Muscle of back (tissue), 11 donors: ENCODE results near the gene ACTN3. TPM values are rescaled to one million over a fixed set of nuclear protein-coding genes. Genes with fewer than 3 reads are reported as not detected.
"Not testable (repeated sequence)": the region's sequence is repeated elsewhere in the genome, so short reads cannot be mapped to it uniquely, and the experiment has no call there.

ENCODE experiments used
- DNase-seq, 3 donors: peaks; one replicate each; pipeline versions ENCODE4 v3.0.0 to v3.0.0-alpha.2; 2013
- polyA plus RNA-seq, 10 donors: library from polyadenylated mRNA; unstranded; fragments of 120-200 nt; gene quantifications; one replicate each; pipeline ENCODE4 v1.2.1, GENCODE V29; 2013; ENCODE audit not compliant: insufficient read length in 10 of 10

ACTN3 gene
- polyA plus RNA-seq, 10 donors, result 6.4 to 159 (median 82.9) TPM

DNA sequence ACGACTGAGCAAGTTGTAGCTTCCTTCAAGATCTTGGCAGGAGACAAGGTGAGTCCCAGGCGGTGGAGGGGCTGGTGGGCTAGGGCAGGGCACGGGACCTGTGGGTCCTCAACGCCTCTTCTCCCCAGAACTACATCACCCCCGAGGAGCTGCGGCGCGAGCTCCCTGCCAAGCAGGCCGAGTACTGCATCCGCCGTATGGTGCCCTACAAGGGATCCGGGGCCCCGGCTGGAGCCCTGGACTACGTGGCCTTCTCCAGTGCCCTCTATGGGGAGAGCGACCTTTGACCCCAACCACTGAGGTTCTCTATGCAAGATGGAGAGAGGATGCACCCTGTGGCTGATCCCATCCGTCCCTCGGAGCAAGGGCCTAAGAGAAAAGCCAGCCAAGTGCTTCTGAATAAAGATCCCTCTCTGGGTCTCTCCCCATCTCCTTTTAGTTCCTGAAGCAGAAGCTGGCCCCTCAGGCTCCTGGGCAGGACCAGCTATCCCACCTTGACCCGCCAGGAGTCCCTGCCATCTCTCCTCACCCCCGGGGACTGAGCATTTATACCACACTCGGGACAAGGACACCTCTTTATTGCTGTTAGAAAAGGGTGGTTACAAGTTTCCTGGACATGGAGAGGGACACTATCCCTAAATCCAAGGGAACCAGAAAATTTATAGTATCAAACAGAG, 16.3 kb downstream of the ACTN3 start:
- no peak for DNase-seq

DNA sequence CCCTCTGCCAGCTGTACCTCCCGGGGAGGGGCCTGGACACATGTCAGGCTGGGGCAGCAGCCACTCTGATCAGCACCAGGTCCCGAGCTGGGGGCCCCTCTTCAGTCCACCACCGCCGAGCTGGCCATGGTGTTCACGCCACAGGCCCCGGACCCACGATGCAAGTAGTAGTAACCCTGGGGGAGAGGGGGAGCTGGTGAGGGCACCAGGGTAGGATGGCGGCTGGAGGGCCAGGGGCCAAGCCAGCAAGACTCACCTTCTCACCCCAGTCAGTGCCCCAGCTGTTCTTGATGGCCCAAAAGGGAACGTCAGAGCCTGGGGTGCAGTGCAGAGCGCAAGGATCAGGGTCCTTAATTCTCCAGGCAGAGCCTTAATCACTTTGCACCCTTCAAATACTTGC, 17.1 kb downstream of the ACTN3 start:
- no peak for DNase-seq

DNA sequence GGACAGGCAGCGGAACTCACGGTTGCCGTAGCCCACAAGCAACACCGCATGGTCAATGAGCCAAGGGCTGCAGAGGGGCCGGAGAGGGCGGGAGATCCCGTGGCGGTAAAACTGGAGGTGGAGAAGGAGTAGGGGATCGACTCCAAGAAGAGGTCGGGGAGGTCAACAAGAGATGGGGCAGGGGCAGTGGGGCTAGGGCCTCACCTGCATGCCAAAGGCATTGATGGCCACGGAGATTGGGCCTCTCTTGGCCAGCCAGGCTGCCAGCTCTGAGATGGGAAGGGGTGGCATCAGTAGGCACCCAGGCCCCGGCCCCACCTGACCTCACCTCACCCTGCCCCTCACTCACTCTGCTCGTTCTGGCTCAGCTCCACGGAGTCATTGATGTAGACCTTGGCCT, 17.8 kb downstream of the ACTN3 start:
- no peak for DNase-seq

DNA sequence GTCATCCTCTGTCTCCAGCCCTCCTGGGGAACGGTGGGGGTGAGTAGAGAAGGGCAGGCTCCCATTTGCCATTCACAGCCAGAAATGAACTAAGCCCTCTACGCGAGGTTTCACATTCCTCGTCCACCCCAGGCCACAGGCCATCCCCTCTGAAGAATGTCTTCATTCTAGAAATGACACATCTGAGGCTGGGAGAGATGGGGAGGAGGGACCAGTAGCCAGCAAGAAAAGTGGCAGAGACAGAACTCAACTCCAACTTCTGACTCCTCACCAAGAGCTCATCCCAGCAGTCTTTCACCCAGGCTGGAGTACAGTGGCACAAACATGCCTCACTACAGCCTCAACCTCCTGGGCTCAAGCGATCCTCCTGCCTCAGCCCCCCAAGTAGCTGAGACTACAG, 18.3 kb downstream of the ACTN3 start:
- no peak for DNase-seq

DNA sequence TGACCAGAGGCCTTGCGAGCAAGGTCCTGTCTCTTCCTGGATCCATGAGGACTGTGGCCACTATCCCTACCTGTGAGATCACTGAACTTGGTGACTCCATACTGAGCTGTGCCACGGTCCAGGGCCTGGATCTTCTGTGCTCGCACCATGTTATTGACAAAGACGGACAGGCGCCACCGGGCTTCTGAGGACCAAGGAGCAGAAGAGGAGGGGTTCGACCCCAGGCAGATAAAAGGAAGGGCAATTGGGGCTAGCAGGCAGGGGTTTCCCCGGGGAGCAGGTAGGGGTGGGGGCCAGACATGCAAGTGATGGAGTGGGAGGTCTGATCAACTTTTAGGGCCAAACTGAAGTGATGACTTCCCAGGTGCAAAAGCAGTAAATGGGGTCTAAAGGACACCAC, 19.5 kb downstream of the ACTN3 start:
- DNase-seq, result no peak

DNA sequence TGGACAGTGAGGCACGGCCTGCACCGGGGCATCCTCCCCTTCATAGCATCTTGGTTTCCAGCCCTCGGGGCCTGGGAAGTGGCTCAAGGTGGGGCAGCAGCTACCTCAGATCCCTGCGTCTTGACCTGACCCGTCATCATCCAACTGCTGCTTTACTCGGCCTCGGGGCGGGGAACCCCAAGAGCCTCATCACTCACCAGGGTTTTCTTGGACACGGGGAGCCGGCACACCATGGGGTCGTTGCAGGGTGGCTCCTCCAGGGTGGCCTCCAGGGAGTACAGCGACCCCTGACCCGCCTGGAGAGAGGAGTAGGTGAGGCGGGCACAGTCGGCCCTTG, 21.1 kb downstream of the ACTN3 start:
- DNase-seq, result no peak

DNA sequence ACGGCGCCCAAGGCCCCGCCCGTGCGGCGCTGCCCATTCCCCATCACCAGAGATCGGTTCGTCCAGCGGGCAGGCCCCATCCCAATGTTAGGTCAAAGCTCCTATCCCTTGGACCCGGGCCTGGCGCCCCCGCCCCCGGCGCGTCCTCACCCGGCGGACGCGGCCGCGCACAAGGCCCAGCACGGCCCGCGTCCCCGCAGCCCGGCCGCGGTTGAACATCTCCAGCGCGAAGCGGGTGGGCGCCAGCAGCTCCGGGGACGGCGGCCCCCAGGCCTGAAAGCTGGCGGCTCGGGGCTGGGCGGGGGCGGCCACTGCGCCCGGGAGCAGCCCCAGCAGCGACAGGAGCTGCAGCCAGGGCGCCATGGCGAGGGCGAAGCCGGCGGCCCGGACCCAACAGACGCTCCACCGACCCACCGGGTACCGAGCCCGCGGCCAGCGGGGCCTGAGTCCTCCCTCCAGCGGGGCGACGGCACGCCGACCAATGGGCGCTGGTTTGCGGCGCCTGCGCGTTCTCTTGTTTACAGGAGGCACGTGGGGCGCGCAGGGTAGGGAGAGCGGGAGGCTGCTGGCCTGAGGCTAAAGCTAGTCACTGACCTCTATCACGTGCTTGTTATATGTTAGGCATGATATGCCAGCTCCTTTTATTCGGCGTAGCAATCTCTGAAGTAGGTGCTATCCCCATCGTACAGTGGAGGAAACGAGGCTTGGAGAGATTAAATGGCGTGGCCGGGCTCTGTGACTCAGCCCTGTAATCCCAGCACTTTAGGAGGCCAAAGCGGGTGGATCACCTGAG, 21.6 kb downstream of the ACTN3 start, which contains the start of gene CTSF:
CTSF (minus strand) TSS at position 483 of the 793 bp plus-strand sequence; CDS start at position 363, 120 bp downstream.
- peak; percentile 64 to 90 (median 80) for DNase-seq

DNA sequence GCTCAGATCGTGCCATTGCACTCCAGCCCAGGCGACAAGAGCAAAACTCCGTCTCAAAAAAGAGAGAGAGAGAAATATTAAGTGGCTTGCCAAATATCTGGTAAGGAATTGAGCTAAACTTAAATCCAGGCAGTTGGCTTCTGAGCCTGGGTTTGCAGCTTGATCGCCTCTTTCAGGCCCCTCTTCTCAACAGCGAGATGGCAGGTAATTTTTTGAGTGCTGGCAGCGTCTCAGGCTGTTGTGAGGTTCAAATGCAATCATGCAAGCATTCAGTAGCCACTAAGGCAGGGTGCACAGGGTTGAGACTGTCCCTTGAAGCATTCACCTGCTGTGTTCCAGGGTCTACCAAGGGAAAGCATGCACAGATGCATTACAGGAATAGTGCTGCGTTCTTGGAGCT, 22.4 kb downstream of the ACTN3 start:
- DNase-seq, result no peak

DNA sequence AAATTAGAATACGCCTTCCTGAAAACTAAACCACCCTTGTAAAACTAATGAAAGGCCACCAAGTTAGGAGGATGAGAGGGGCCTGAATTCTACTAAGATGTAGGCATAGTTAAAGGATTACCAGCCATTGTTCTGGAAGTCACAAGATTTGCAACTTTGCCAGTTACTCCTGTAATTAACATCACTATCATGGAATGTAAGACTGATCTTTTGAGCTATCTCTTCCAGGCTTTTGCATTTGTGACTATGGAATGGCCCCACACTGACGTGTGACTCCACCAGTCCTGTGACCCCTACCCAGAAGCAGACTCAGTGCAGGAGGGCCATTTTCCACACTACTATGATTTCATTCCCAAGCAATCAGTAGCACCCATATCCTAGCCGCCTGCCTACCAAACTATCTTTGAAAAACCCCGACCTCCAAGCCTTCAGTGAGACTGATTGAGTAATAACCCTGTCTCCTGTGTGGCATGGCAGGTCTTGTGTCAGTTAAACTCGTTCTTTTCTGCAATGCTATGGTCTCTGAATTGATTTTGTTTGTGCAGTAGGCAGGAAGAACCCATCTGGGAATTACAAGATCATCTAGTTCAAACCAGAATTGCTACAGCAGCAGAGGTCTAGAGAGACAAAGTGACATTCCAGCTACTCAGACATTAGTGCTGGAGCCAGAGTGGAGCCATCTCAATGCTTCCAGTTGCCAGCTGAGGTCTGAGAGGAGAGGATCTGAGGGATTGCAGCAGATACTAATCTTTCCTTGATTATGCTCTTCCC, 23.6 kb downstream of the ACTN3 start:
- no peak for DNase-seq

DNA sequence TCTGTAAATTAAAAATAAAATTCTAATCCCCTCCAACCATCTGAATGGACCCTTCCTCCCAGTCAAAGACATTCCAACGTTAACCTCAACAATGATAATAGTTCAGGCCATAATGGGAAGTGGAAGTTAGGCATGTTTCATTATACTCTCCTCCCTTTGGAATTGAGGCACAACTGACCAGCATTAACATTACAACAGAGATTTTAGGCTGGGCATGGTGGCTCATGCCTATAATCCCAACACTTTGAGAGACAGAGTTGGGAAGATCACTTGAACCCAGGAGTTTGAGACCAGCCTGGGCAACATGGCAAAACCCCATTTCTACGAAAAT, 24.1 kb downstream of the ACTN3 start:
- DNase-seq, result no peak

DNA sequence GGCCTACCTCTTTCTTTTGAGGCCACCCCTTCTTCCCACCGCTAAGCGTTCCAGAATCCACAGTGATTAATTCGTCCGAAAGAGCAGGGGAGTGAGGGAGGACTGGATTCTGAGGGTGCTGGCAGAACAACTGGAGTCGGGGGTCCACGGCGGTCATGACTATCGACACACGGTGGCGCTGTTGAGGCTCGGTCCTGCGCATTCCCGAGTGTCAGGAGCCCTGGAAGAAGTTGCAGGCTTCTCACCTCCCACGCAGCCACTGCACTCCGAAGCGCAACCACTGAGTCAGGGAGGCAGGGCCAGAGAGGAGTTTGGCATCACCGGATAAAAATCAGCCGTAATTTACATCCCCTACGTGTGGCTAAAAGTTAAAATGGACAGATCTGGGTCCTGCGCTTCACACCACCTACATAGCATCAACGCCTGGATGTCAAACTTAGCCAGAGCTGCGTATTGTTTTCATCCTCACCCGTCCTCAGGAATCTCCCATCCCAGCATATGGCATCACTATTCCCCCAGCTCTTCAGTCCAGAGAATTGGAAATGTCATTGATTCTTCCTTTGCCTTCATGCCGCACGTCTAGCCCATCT, 32.4 kb downstream of the ACTN3 start:
- peak; percentile 43 to 85 (median 77) for DNase-seq

DNA sequence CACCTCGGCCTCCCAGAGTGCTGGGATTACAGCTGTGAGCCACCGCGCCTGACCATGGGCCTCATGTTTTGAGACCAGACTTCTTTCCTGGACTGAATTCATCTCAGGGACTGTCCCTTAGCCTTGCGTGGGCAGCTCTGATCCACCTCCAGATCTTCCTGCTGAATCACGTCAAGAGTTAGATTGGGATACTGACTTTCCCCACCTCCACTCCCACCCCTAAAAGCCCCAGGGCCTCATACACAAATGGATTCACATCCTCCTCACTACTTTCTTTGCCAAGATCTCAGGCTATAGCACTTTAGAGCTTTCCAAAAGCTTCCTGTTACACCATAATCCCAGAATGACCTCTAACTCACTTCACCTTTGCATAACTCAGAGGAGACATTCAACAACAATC, 34.1 kb downstream of the ACTN3 start:
- DNase-seq, result peak in 1 of 3 donors; percentile 44

DNA sequence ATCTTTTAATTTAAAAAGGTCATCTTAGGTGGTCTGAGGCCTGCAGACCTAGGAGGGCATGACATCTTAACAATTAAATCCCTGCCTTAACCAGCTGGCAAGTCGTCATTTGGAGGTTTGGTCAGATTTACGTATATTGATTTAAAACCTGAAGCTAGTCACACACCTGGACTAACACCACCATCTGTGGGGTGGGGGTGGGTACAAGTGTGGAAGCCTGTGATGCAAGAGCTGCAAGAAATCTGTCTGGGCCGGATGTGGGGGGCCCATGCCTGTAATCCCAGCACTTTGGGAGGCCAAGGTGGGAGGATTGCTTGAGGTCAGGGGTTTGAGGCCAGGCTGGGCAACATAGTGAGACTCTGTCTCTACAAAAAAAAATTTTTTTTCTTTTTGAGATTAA, 34.6 kb downstream of the ACTN3 start:
- DNase-seq, result no peak

DNA sequence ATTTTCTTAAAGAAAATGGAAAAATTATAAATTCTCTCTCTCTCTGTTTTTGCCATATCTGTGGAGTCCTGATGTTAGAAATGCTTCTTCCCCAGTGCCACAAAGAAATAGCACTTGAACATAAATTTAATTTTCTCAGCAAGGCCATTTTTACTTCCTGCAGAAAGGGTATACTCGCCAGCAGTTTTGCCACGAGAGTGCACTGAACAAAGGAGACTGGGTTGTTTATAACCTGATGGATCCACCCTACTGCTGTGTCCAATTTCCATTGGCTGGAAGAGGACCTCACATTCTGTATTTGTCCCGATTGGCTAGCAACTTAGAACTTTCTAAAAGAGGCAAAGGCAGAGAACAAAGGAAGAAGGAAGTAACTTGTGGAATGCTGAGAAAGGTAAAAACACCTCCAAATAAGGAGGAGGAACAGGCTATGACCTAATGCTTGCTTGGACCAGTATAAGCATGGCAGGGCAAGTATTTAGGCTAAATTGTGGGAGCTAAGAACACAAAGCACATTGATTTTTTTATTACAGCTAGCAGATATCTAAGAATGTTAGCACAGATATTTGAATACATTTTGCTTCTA, 36.0 kb downstream of the ACTN3 start:
- DNase-seq, result not testable (repeated sequence)

DNA sequence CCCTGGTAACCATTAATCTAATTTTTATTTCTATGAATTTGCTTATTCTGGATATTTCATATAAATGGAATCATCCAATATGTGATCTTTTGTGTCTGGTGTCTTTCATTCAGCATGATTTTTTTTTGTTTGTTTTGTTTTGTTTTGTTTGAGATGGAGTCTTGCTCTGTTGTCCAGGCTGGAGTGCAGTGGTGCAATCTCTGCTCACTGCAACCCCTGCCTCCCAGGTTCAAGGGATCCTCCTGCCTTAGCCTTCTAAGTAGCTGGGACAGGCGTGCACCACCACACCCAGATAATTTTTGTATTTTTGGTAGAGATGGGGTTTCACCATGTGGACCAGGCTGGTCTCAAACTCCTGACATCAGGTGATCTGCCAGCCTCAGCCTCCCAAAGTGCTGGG, 38.7 kb downstream of the ACTN3 start:
- DNase-seq, result not testable (repeated sequence)

DNA sequence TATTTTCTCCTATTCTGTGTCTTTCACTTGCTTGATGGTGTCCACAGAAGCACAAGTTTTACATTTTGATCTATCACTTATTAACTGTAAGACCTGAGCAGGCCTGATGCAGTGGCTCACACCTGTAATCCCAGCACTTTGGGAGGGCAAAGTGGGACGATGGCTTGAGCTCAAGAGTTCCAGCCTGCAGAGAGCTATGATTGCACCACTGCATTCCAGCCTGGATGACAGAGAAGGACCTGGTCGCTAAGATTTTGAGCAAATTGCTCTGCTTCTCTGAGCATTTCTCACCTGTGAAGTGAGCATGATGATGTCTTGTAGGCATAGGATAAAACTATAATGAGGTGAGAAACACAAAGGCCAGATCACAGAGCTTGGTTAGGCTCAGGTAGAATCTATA, 39.4 kb downstream of the ACTN3 start:
- DNase-seq, result no peak

DNA sequence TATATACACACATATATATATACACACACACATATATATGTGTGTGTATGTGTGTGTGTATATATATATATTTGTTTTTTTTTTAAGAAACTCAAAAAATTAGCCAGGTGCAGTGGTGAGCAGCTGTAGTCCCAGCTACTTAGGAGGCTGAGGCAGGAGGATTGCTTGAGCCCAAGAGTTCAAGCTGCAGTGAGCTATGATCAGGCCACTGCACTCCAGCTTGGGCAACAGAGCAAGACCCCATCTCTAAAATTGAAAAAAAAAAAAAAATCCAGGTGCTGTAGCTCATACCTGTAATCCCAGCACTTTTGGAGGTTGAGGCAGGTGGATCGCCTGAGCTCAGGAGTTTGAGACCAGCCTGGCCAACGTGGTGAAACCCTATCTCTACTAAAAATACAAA, 42.6 kb downstream of the ACTN3 start:
- DNase-seq, result not testable (repeated sequence)

DNA sequence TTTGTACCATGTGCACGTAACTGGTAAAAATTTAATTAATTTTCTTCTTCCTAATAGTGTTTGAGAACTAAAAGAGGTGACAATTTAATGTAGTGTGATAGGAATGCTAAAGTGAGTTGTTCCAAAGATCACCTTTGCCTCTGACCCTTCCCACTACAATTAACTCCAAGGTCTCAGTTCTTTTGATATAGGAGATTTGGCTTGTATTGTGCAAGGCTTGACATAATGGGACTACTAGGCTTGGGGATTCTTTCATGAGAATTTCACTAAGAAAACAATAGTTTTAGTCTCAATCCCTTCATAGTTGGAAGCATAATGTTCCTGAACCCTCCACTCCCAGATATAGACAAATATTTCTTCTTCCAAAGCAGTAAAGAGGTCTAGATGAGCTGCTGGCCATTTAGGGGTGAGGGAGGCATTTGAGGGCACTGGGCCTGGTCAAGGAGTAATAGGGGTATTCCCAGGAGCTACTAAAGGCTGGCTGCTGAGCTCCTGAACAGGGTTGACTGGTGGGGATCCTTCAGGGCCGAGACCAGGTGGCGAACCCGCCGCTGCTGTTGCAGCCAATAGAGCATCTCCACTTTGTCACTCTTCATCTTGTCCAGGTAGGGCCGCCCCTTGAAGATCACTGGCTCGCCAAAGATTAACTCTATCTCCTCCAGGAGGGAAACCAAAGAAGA, 43.4 kb downstream of the ACTN3 start:
- no peak for DNase-seq

DNA sequence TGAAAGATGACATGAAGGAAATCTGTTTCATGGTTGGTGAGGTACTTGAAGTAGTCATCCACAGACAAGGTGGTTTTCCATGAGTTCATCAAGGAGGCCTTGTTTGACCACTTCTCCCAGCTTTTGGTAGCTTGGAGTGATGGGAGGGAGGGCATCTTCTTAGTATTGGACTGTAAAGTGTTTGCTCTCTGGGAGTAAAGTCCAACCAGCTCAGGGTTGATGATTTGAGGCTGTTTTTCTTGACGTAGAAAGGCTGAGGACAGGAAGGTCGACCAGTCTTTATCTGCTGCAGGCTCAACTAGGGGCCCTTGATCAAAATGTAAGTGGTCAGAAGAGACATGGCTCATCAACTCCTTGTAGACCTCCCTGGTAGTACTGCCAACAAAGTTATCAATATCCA, 44.5 kb downstream of the ACTN3 start:
- no peak for DNase-seq

DNA sequence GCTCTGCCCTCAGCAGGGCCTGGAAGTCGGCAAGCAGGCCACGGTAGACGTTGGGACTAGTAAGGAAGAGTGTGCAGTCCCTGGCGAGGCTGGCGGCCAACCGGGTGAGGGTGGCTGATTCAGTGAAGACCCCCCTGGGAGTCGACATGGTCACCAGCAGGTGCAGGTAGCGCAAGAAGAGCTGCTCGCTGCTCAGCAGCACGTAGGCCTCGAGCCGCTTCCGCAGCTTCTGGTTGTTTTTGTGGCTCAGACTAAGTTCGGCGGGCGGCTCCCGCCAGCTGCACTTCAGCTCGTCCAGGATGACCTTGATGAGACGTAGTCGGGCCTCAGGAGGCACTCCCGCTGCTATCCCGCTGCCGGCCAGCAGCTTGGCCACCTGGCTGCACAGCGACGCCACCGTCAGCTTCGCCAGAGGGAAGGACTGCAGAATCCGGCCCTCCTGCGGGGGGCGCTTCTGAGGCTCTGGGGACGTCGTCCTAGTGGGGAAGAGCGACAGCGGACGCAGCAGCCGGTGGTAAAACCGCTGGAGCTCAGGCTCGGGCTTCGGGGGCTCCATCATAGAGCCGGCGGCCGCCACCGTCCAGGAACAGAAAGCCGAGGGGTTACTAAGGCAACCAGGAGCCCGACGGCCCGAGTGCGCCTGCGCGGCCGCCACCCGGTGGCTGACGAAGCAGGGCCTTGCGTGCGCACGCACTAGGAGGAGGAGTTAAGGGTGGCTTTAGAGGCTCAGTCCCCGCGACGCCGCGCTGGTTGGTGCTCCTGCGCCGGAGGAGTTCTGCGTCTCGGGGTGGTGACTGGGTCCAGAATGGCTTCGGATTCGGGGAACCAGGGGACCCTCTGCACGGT, 46.0 kb downstream of the ACTN3 start, which contains the start of the genes CCDC87 and CCS:
CCDC87 (minus strand) TSS at position 607 of the 846 bp plus-strand sequence; CDS start at position 559, 48 bp downstream.
CCS (plus strand) TSS at position 729 of the 846 bp plus-strand sequence; CDS start at position 806, 77 bp downstream.
- peak; percentile 96 to 99 (median 98) for DNase-seq
